GM13977 (cell line): Measurements from ENCODE around the gene ADAMTS13.

Experiments used
- DNase-seq: peaks from one replicate; pipeline ENCODE4 v3.0.0; 2012; ENCODE audit warnings: low spot score
- in situ Hi-C: fragments of 300-500 bp; cut with MboI; formaldehyde crosslinking; loops from one replicate; pipeline ENCODE4 v1.12.0; 2022; ENCODE audit warnings: low sequenced_read_pairs, low pct_unique_long_range_greater_than_20kb, mixed read lengths, inconsistent platforms; ENCODE audit not compliant: unreplicated experiment
- TF ChIP-seq, protein P1 (sequence below): IDR thresholded peaks from 2 replicates; pipeline ENCODE4 v1.5.1; 2012; ENCODE audit warnings: mild to moderate bottlenecking, control low read depth; ENCODE audit not compliant: insufficient read depth; ENCODE audit errors: extremely low read depth, missing control alignments

ADAMTS13 gene

DNA sequence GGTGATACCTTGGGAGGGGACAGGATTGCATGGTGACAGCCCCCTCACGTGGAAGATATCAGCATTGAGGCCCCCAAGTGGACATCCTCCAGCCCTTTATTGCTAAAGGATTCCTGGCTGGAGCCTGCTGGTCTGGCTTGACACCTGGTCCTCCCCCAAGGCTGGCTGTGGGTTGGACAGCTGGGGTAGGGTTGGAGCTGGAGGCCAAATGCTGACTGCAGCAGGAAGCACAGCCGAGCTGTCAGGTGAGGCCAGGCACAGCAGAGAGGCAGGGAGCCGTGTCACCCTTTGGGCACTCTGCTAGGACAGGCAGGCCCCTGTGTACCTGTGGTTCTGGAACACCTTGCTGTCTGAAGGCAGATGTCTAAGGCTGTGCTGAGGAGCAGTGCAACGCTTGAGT, 39.8 kb downstream of the ADAMTS13 start:
- TF ChIP-seq, protein P1, sequence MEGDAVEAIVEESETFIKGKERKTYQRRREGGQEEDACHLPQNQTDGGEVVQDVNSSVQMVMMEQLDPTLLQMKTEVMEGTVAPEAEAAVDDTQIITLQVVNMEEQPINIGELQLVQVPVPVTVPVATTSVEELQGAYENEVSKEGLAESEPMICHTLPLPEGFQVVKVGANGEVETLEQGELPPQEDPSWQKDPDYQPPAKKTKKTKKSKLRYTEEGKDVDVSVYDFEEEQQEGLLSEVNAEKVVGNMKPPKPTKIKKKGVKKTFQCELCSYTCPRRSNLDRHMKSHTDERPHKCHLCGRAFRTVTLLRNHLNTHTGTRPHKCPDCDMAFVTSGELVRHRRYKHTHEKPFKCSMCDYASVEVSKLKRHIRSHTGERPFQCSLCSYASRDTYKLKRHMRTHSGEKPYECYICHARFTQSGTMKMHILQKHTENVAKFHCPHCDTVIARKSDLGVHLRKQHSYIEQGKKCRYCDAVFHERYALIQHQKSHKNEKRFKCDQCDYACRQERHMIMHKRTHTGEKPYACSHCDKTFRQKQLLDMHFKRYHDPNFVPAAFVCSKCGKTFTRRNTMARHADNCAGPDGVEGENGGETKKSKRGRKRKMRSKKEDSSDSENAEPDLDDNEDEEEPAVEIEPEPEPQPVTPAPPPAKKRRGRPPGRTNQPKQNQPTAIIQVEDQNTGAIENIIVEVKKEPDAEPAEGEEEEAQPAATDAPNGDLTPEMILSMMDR, result peak; percentile 14
- DNase-seq, result no peak
- in situ Hi-C loops, result no loop called here

DNA sequence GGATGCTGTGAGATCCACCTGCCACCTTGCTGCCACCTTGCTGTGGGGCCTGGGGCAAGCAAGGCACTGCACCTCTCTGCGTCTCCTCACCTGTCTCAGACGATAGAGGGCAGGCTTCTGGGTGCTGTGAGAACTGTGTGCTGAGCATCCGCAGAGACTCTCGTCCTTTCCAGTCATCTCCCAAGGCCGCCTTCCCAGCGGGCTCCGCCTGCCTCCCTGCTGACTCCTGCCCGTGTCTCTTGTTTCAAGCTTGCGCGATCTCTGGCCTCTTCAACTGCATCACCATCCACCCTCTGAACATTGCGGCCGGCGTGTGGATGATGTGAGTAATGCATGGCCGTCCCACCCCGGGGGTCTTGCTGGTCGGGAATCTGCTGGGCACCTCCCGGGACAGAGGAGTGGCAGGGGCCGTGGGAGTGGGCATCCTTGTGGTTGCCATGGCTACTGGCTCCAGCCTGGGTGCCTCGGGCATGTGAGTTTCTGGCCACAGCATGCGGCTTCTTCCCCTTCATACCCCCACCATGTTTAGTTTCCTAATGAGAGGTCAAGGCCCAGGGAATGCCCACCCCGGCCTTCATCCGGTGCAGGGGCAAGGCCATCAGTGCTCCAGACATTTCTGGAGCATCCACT, 41.2 kb downstream of the ADAMTS13 start:
- TF ChIP-seq, protein P1, result peak; percentile 5
- in situ Hi-C loops, result no loop called here
- no peak for DNase-seq

DNA sequence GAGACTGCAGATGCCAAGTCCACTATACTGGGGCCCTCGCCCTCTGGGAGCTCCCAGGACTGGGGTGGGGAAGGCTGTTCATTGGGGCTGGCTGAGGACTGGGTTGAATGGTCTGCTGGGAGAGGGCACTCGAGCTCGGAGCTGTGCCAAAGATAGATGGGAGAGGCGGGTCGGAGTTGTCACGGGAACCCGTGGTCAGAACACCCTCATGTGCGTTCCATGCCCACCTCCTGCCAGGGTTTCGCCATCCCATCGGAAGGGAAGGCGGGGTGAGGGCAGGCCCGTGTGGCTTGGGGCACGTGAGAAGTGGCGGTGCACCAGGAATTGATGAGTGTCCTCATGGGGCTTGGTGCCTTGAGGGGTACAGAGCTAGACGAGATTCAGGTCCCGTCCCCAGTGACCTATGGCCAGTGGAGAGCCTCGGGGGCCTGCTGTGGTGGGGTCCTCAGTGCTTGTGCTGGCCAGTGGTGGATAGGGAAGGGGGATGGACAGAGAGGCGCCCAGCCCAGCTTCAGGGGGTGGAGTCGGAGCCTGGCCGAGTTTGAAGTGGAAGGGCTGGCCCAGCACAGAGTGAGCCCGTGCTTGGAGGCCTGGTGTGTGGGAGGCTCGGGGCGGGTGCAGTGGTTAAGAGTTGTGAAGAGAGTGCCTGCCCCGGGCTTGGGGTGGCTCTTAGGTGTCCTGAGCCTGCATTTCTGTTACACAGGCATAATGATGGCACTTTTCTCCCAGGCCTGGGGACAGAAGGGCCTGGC, 41.9 kb downstream of the ADAMTS13 start:
- TF ChIP-seq, protein P1, result no peak
- in situ Hi-C loops, result no loop called here
- DNase-seq, result no peak

DNA sequence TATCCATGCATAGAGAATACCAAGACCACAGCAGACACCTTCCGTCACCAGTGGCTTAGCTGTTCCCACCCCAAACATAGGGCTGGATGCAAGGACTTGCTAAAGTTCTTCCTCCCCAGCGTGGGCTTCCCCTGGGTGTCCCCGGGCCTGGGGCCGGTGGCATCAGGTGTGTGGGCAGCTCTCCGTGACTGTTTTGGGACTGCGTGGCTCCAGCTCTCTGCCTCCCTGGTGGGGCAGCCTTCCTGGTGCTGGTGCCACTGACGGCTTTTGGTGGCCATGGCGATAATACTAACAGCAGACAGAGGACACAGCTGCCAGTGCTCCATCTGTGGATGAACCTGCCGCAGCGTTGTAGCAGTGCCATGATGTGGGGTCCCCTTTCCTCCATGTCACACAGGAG, 42.5 kb downstream of the ADAMTS13 start:
- in situ Hi-C loops, result no loop called here
- no peak for DNase-seq

DNA sequence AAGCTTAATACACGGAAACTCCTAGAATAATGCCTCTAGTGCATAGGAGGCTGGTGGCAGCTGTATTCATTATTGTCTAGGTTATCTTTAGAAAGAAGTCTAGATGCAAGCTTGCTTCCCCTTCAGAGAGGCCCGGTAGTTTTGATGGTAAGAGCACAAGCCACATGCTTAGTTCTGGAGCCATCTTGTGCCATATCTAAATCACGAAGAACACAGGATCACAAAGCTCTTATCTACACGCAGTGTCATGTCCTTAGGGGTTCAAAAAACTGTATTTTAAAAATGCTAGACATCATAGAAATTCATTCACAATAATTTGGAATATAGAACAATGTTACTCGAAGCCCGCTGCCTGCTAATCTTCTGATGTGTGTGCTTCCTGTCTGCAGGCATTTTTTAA, 43.8 kb downstream of the ADAMTS13 start:
- DNase-seq, result no peak
- TF ChIP-seq, protein P1, result no peak
- in situ Hi-C loops, result no loop called here

More for the DNA sequence above, 42.5 kb downstream of the ADAMTS13 start:
- TF ChIP-seq, protein P1, result no peak

DNA sequence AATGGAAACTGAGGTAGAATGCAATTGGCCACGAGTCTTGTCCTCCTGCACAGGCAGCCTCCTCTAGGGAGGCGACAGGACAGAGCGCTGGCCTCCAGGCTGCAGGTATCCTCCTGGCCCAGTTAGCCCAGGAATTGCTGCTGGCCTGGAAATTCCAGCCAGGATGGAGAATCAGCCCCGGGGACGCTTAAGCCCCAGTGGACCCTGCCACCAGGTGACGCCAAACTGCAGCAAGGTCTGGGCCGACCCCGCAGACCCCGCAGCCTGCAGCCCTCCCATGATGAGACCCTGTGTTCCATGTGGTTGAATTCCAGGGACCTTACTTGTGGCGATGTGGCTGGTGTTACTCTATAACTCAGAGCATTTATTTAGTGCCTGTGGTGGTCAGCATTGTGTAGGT, 44.9 kb downstream of the ADAMTS13 start:
- TF ChIP-seq, protein P1, result no peak
- in situ Hi-C loops, result no loop called here
- DNase-seq, result no peak
